Breast epithelium (tissue), 3 donors: Measurements from ENCODE around the gene STX5.
"Not testable (repeated sequence)": the region's sequence is repeated elsewhere in the genome, so short reads cannot be mapped to it uniquely, and the experiment has no call there.

Experiments used
- POLR2A ChIP-seq: fragments of 450-650 bp; IDR thresholded peaks from one replicate; pipeline ENCODE4 v1.6.1; 2016; ENCODE audit warnings: antibody characterized with exemption, mild to moderate bottlenecking, moderate library complexity
- TF ChIP-seq, protein P1 (sequence below), 3 donors: fragments of 450-650 bp; IDR thresholded peaks; one replicate each; pipeline ENCODE4 v1.5.1; 2016 to 2017; ENCODE audit warnings: antibody characterized with exemption in 3 of 3, mild to moderate bottlenecking in 3 of 3, moderate library complexity in 3 of 3

DNA sequence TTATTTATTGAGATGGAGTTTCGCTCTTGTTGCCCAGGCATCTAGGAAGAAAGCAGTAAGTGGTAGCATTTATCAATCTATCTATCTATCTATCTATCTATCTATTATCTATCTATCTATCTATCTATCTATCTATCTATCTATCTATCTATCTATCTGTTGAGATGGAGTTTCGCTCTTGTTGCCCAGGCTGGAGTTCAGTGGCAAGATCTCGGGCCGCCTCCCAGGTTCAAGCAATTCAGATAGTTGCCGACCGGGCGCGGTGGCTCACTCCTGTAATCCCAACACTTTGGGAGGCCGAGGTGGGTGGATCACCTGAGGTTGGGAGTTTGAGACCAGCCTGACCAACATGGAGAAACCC is 71.0 kb downstream of the STX5 start:
- TF ChIP-seq, protein P1, sequence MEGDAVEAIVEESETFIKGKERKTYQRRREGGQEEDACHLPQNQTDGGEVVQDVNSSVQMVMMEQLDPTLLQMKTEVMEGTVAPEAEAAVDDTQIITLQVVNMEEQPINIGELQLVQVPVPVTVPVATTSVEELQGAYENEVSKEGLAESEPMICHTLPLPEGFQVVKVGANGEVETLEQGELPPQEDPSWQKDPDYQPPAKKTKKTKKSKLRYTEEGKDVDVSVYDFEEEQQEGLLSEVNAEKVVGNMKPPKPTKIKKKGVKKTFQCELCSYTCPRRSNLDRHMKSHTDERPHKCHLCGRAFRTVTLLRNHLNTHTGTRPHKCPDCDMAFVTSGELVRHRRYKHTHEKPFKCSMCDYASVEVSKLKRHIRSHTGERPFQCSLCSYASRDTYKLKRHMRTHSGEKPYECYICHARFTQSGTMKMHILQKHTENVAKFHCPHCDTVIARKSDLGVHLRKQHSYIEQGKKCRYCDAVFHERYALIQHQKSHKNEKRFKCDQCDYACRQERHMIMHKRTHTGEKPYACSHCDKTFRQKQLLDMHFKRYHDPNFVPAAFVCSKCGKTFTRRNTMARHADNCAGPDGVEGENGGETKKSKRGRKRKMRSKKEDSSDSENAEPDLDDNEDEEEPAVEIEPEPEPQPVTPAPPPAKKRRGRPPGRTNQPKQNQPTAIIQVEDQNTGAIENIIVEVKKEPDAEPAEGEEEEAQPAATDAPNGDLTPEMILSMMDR (IDR thresholded peaks at IDR 0.05), result not testable (repeated sequence)
- not testable (repeated sequence) for TF ChIP-seq POLR2A
